NCI-H1694 treated with DMSO at 0.1 percent for 48 hours (cell line): Measurements from ENCODE around the gene PKIG.

Experiments
- DNase-seq: peaks from one replicate; lab custom pipeline; 2025; lab: John Stamatoyannopoulos, UW

Gene PKIG

DNA sequence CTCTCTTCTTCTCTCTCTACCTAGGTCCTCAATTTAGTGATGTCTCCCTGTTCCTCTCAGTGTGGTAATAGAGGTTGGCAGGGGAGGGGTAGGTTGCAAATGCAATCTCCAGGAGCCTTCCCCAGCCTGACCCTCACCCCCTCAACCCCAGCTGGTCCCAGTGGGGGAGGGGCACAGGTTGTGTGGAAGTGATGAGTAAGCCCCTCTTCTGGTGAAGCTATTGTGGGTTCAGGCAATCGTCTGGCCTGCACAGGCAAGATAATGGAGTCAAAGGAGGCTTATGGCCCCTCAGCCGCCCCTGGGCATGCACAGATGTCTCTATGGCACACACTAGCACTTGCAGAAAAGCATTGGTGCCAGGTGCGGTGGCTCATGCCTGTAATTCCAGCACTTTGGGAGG lies 79.9 kb downstream of the PKIG start:
- no peak for DNase-seq

DNA sequence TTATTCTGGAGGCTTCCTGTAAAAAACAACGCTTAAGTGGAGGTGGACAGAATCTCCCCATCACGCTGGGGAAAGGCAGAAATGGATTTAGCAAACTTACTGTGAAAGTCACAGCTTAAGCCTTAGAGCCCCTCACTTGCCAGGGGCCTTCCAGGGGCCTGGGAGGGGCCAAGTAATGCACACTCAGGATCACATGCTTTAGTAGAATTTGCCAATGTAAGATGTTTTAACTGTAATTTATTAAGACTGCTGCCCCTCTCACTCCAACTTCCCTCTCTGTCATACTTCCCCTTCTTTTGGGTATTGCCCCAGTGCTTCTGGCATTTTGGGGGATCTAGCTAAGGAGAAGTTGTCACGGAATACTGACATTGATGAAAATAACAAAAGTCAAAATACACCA lies 81.8 kb downstream of the PKIG start:
- DNase-seq, result no peak

DNA sequence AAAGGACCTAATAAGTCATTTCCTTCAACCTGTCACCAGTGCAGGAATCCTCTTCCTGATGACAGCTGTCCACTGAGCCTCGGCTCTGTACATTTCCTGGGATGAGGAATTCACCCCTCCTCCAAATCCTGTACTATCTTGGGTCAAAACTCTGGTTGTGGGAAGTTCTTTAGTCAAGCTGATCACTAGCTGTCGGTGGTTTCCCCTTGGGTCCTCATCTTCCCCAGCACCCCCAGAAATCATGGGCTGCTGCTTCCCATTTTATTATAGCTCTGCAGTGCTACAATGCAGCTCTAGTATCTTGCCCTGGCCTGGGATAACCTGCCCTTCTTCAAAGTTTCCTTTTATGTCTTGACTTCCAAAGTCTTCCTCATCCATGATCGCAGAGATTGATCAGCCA lies 83.7 kb downstream of the PKIG start:
- no peak for DNase-seq
